ENCODE measurements around the gene MUC16.

Gene MUC16

DNA sequence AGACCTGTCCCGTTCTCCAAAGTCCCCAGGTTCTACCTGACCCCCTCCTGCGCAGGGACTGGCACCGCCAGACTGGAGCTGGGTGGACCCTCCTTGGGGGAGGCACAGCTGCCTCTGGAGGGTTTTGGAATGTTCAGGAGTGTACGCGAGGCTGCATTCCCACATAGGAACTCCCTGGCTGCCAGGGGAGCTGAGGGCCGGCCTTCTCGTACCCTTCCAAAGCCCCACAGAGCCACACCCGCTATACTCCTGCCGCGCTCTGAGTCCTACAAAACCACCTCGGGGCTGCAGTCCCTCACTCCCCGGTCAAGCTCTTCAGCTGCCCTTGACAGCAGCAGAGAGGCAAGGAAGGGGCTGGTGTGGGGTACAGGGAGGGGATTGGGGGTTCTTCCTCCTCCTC is 484 bp upstream of the MUC16 start:
- no peak for DNase-seq (ENCODE audit: low read depth)
- TF ChIP-seq, protein P1, sequence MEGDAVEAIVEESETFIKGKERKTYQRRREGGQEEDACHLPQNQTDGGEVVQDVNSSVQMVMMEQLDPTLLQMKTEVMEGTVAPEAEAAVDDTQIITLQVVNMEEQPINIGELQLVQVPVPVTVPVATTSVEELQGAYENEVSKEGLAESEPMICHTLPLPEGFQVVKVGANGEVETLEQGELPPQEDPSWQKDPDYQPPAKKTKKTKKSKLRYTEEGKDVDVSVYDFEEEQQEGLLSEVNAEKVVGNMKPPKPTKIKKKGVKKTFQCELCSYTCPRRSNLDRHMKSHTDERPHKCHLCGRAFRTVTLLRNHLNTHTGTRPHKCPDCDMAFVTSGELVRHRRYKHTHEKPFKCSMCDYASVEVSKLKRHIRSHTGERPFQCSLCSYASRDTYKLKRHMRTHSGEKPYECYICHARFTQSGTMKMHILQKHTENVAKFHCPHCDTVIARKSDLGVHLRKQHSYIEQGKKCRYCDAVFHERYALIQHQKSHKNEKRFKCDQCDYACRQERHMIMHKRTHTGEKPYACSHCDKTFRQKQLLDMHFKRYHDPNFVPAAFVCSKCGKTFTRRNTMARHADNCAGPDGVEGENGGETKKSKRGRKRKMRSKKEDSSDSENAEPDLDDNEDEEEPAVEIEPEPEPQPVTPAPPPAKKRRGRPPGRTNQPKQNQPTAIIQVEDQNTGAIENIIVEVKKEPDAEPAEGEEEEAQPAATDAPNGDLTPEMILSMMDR (IDR thresholded peaks at IDR 0.05; ENCODE audit: insufficient read depth, low read depth, low read length, missing control alignments), result no peak
- H3K4me3 ChIP-seq (ENCODE audit: low read depth, low read length), result no peak overlapping the region

DNA sequence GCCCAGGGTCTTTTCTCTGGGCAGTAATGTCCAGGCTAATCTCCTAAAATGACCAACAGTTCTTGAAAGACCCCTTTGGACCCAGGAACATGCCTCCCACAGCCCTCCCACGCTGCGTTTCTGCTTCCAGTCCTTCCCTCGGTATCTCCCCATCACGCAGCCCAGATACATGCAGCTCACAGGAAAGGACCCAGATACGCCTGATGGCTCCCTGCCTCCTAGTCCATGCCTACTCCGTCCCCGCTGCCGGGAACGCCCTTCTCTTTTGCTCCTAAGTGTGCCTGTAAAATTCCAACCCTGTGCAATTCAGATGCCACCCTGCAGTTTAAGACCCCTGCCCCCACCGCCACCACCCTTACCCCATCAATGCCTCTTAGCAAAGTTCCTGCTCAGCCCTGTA is 778 bp downstream of the MUC16 start:
- DNase-seq (ENCODE audit: low read depth), result no peak
- TF ChIP-seq, protein P1 (IDR thresholded peaks at IDR 0.05; ENCODE audit: insufficient read depth, low read depth, low read length, missing control alignments), result no peak
- peak overlapping the region; percentile 28 for H3K4me3 ChIP-seq (ENCODE audit: low read depth, low read length)

DNA sequence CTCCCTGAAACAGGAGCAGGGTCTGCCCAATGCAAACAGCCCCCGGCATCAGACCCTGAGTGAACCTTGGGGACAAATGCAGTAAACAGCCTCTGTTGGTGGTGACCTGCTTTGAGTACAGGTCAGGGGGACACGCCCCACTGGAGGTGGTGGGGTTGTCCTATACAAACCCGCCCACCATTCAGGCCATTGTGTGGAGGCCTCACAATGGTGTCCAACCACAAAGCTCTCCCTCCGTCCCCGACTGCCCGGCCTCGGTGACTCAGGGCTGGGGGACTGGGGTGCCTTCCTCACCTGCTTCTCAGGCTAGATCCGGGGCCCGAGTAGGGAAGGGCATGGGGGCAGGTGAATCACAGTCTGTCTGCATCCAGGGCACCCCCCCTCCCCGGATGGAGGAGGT is 1.5 kb downstream of the MUC16 start:
- H3K4me3 ChIP-seq (ENCODE audit: low read depth, low read length), result no peak overlapping the region
- TF ChIP-seq, protein P1 (IDR thresholded peaks at IDR 0.05; ENCODE audit: insufficient read depth, low read depth, low read length, missing control alignments), result no peak
- no peak for DNase-seq (ENCODE audit: low read depth)

DNA sequence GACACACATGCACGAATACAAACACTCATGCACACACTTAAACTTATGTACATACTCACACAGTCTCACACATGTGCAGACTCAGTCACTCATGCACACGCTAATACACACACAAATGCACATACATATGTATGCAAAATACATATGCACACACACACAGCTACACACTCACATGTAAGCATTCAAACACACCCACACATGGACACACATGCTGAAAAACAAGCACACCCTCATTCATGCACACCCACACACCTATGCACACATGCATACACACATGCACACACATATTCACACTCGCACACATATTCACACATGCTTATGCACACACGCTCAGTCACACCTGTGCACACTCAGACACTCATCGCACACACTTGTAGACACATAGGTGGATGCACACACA is 9.3 kb downstream of the MUC16 start:
- TF ChIP-seq, protein P1 (IDR thresholded peaks at IDR 0.05; ENCODE audit: insufficient read depth, low read depth, low read length, missing control alignments), result no peak
- no peak for DNase-seq (ENCODE audit: low read depth)

DNA sequence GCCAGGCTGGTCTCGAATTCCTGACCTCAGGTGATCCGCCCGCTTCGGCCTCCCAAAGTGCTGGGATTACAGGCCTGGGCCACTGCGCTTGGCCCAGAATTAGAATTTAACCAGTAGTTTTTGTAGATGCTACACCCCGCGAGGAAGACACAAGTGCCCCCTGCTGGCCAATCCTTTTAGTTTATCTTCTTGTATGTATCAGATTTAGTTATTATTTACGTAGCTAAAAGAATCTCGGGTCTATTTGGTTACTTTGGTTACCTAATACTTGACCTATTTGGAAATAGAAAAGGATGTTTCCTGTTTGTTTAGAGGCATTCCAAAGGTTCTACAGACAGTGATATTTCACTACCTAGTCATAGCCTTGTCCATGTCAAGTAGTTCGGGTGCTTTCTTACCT is 22.0 kb downstream of the MUC16 start:
- DNase-seq (ENCODE audit: low read depth), result no peak
- TF ChIP-seq, protein P1 (IDR thresholded peaks at IDR 0.05; ENCODE audit: insufficient read depth, low read depth, low read length, missing control alignments), result no peak
- no peak overlapping the region for H3K4me3 ChIP-seq (ENCODE audit: low read depth, low read length)

More for the DNA sequence above, 9.3 kb downstream of the MUC16 start:
- no peak overlapping the region for H3K4me3 ChIP-seq (ENCODE audit: low read depth, low read length)

DNA sequence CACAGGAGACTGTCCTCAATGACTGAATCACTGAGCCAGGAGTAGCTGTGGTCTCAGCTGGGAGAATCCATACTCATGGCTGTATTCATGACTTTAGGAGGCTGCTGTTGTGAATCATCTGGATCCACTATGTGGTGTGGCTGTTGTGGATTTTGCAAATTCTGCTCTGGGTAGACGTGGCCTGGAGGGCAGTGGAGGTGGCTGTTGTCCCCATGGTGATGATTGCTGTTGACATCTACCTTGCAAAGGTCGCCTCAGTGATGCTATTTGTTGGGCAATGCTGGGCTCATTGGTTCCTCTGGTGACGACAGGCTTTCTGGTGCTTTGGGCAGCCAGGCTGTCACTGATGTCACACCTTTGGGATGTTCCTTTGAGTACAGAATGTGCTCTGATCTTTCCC is 23.9 kb downstream of the MUC16 start:
- DNase-seq (ENCODE audit: low read depth), result no peak
- TF ChIP-seq, protein P1 (IDR thresholded peaks at IDR 0.05; ENCODE audit: insufficient read depth, low read depth, low read length, missing control alignments), result no peak
- no peak overlapping the region for H3K4me3 ChIP-seq (ENCODE audit: low read depth, low read length)

DNA sequence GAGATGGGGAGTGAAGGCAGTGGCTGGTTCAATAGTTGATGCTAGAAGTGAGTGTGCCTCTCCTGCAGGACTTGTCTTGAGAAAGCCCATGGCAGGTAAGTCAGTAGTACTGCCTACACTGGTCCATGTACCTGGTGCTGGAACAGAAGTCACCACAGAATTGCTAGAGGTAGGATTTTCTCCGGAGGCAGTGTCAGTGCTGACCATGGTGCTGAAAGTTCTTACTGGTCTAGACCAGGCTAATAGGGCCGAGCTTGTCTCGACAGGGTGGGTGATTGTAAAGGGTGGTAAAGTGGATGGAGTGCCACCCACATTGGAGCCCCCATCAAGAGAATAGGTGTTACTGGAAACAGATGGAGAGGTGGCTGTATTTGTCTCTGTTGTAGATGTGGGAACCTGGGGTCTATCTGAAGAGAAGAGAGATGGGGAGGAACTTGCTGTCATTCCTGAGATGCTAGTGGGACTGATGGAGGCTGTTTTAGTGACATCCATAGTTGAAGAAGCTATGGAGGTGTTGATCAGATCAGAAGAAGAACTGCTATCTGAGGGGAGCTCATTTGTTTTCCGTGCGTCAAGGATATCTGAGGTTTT is 36.6 kb downstream of the MUC16 start:
- no peak overlapping the region for H3K4me3 ChIP-seq (ENCODE audit: low read depth, low read length)
- TF ChIP-seq, protein P1 (IDR thresholded peaks at IDR 0.05; ENCODE audit: insufficient read depth, low read depth, low read length, missing control alignments), result no peak
- DNase-seq (ENCODE audit: low read depth), result no peak
